Fibroblast of skin of scalp (primary cell): Measurements from ENCODE around the gene MAFG.
A peak's percentile ranks its signal among the peaks of the same experiment; 100 is the strongest.

ENCODE experiments used
- DNase-seq: peaks from one replicate; pipeline ENCODE4 v3.0.0-alpha.2; 2013

The MAFG gene

GRCh38 chr17:81890447-81891302, 36.9 kb downstream of the MAFG start:
- no peak for DNase-seq

- DNase-seq, result no peak
These were observed 37.9 kb downstream of the MAFG start for GRCh38 chr17:81889602-81890001.

- DNase-seq, result no peak
These were observed 38.4 kb downstream of the MAFG start for GRCh38 chr17:81888988-81889595.

- DNase-seq, result no peak
These were observed 39.2 kb downstream of the MAFG start for GRCh38 chr17:81888105-81888987.

GRCh38 chr17:81885869-81886548, 41.5 kb downstream of the MAFG start:
- no peak for DNase-seq

- no peak for DNase-seq
These were observed 42.1 kb downstream of the MAFG start for GRCh38 chr17:81885454-81885853.

GRCh38 chr17:81884968-81885367, 42.6 kb downstream of the MAFG start:
- no peak for DNase-seq

GRCh38 chr17:81884520-81884919, 43.0 kb downstream of the MAFG start:
- DNase-seq, result peak; percentile 37

- no peak for DNase-seq
These were observed 48.4 kb downstream of the MAFG start for GRCh38 chr17:81879121-81879520.

GRCh38 chr17:81878294-81878693, 49.2 kb downstream of the MAFG start:
- no peak for DNase-seq

- no peak for DNase-seq
These were observed 50.0 kb downstream of the MAFG start for GRCh38 chr17:81877569-81877968.

GRCh38 chr17:81871387-81872230, 55.9 kb downstream of the MAFG start:
- DNase-seq, result peak; percentile 92

- no peak for DNase-seq
These were observed 56.6 kb downstream of the MAFG start, which contains the start of gene ARHGDIA for GRCh38 chr17:81870981-81871386. Gene ARHGDIA (minus strand): TSS chr17:81871337. CDS start chr17:81869930, 1,407 bp downstream.

GRCh38 chr17:81870131-81870980, 57.2 kb downstream of the MAFG start:
- DNase-seq, result peak; percentile 36

- DNase-seq, result peak; percentile 60
These were observed 58.1 kb downstream of the MAFG start for GRCh38 chr17:81869221-81870130.

- peak; percentile 93 for DNase-seq
These were observed 58.8 kb downstream of the MAFG start for GRCh38 chr17:81868674-81869220.
